BJ (cell line): ENCODE data around the gene UQCRC1. TPM values are rescaled to one million over a fixed set of nuclear protein-coding genes. Genes with fewer than 3 reads are reported as not detected.

Source experiments
- CTCF ChIA-PET: fragments of 350-600 bp; formaldehyde crosslinking; extraction: SDS; loops from one replicate; lab custom pipeline; 2021; ENCODE audit warnings: antibody characterized with exemption, inconsistent platforms; lab: Yijun Ruan, JAX
- POLR2A ChIA-PET: fragments of 300-600 bp; sonication (Branson Sonifier 250); formaldehyde crosslinking; extraction: SDS; loops from one replicate; lab custom pipeline; 2021; ENCODE audit warnings: antibody characterized with exemption; lab: Charles Lee
- DNase-seq: peaks from one replicate; pipeline ENCODE4 v3.0.0-alpha.2; 2011; ENCODE audit warnings: low read depth
- H3K27me3 ChIP-seq: 2 replicates; pipeline ENCODE4 v1.6.0; 2011; ENCODE audit warnings: low read length; ENCODE audit not compliant: control insufficient read depth, insufficient read depth
- H3K36me3 ChIP-seq: 2 replicates; pipeline ENCODE4 v1.5.1; 2011; ENCODE audit warnings: low read length; ENCODE audit not compliant: control insufficient read depth, insufficient read depth
- H3K4me3 ChIP-seq: 2 replicates; pipeline ENCODE4 v1.5.1; 2011; ENCODE audit warnings: low read depth, mild to moderate bottlenecking, control low read depth, low read length
- polyA plus RNA-seq: library from polyadenylated mRNA; depleted of rRNA; stranded (reverse); fragments of >200 nt; gene quantifications from 2 replicates; pipeline ENCODE4 v1.2.3, GENCODE V29; 2011
- TF ChIP-seq, protein P1 (sequence below): IDR thresholded peaks from 2 replicates; pipeline ENCODE4 v1.5.1; 2011; ENCODE audit warnings: low read depth, mild to moderate bottlenecking, control low read depth, inconsistent platforms, low read length, moderate library complexity; ENCODE audit not compliant: insufficient read depth

Gene UQCRC1
- polyA plus RNA-seq, 1 experiment = 662 TPM

DNA sequence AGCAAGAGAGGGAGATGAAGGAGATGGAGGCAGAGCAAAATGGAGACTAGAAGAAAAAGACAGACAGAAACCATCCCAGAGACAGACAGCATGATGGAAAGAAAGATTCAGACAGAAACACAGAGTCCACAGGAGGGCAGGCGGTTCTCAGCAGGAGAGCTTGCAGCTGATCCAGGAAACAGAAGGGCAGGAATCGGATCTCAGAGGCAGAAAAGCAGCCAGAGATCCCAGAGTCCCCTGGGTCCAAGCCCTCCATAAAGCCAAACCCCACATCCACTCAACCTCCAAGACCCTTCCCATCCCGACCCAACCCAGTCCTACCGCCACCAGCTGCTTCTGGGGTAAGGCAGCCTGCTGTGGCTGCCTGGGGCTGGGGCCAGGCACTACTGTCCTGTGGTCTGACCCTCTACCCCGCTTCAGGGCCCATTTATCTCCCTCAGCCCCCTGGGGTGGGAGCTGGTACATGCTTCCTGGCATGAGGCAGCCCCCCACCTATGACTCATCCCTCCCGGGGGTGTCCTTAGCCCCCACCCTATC lies 46.0 kb downstream of the UQCRC1 start, which contains the start of gene UCN2:
UCN2 (minus strand) TSS at position 400 of the 537 bp plus-strand sequence. CDS start 657 bp downstream, outside the sequence.
- H3K4me3 ChIP-seq = no peak within 1 kb of the TSS
- TF ChIP-seq, protein P1, sequence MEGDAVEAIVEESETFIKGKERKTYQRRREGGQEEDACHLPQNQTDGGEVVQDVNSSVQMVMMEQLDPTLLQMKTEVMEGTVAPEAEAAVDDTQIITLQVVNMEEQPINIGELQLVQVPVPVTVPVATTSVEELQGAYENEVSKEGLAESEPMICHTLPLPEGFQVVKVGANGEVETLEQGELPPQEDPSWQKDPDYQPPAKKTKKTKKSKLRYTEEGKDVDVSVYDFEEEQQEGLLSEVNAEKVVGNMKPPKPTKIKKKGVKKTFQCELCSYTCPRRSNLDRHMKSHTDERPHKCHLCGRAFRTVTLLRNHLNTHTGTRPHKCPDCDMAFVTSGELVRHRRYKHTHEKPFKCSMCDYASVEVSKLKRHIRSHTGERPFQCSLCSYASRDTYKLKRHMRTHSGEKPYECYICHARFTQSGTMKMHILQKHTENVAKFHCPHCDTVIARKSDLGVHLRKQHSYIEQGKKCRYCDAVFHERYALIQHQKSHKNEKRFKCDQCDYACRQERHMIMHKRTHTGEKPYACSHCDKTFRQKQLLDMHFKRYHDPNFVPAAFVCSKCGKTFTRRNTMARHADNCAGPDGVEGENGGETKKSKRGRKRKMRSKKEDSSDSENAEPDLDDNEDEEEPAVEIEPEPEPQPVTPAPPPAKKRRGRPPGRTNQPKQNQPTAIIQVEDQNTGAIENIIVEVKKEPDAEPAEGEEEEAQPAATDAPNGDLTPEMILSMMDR = no peak
- peaks cover 12% of the 10 kb centered on the region for H3K36me3 ChIP-seq
- no peaks in the 10 kb centered on the region for H3K27me3 ChIP-seq
- POLR2A ChIA-PET = no interaction called here
- no peak for DNase-seq
- CTCF ChIA-PET = interaction anchor here (1.0 kb wide), 2 partner anchors 72 to 100 kb away, joined by 3 to 5 read pairs; partner anchors contain the start of gene SLC26A6

DNA sequence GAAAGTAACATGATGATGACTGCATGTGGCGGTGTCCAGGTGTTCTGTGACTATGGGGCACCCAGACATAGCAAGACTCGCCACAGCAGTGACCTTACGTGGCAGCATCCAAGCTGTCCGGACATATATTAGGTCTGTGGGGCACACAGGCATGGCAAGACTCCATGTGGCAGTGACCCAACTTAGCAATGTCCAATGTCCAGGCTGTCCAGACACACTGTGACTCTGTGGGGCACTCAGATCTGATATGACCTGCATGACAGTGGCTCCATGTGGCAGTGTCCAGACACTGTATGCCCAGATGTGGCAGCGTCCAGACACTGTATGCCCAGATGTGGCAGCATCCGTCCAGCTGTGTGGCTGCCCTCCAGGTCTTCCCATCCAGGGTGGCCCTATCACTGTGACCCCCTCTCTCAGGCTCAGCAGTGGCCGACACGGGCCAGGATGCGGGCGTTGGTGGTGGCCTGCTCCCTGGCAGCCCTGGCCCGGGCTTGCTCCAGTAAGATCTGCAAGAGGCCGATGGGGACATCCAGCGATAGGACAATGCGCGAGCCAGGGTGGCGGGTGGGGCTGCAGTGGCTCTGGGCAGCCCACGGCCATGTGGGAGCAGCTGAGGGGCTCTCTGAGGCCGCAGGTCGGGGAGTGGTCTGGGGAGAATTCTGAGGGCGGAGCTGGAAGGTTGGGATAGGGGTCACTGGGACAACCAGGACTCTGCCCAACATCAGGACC lies 46.9 kb downstream of the UQCRC1 start:
- Histone ChIP-seq H3K4me3 (no peak overlapping the region), H3K36me3 (peaks cover 10% of the 10 kb centered on the region), H3K27me3 (no peaks in the 10 kb centered on the region)
- DNase-seq = no peak
- ChIA-PET POLR2A (no interaction called here), CTCF (interaction anchor here (1.0 to 3.4 kb wide), 3 partner anchors 13 to 101 kb away, joined by 3 to 21 read pairs (median 6); partner anchors contain the start of genes CELSR3 and SLC26A6)
- TF ChIP-seq, protein P1 = no peak

DNA sequence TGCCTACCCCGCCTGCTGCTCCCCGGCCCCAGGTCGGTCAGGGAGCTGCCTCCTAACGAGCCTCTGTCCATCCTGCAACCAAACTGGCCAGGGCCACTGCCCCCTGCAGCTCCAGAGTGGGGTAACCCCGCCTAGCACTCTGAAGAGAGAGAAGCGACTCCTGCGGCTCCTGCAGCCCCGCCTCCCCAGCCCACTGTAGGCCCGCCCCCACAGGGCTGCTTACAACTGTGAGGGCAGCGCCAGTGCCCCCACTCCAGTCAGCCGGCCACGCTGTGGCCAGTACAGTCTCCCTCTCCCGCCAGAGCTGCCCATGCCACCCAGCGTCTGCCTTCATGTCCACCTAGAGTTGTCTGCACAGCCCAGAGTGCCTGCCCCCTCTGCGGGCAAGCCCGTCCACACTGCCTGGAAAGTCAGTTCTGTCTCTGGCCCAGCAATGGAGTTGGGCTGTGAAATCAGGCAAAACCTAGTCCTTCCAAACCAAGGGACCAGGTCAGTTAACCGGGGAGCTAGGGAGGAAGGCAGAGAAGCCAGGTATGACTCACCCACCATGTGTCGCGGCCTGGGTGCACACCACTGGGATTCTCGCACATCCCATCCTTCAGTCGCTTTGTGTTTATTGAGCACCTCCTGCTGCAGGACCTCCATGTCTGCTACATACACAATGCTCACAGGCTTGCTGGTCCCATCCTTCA lies 48.3 kb downstream of the UQCRC1 start:
- Histone ChIP-seq H3K36me3 (peaks cover 10% of the 10 kb centered on the region), H3K4me3 (peak overlapping the region; percentile 23; the same call in 1 of the 2 replicates), H3K27me3 (no peaks in the 10 kb centered on the region)
- no peak for DNase-seq
- CTCF ChIA-PET = interaction anchor here (1.0 to 4.3 kb wide), 9 partner anchors 10 to 123 kb away, joined by 3 to 43 read pairs (median 6); partner anchors contain the start of genes CELSR3, COL7A1 and SLC26A6
- TF ChIP-seq, protein P1 = peak; percentile 59
- POLR2A ChIA-PET = interaction anchor here (0.6 kb wide), 1 partner anchor 1566 kb away, joined by 7 read pairs; no protein-coding TSS in a partner anchor

DNA sequence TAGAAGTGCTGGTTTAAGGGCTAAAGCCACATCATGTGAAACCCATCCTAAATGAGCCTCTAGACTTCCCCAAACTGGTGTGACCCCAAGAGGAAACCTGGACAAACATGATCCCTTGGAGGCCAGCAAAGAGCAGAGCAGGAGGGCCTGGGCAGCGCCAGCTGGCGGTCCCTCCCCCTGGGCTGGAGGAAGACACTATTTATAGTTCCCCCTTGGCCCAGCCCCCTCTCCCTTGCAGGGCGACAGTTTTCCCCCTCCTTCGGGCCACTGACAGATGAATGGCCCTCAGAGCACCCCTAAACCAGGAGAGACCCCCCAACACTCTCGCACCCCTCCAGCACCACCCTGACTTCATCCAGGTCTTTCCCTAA lies 48.8 kb downstream of the UQCRC1 start:
- Histone ChIP-seq H3K36me3 (peaks cover 10% of the 10 kb centered on the region), H3K27me3 (no peaks in the 10 kb centered on the region), H3K4me3 (peak overlapping the region; percentile 23; the same call in 1 of the 2 replicates)
- CTCF ChIA-PET = interaction anchor here (1.0 to 4.3 kb wide), 10 partner anchors 11 to 123 kb away, joined by 3 to 43 read pairs (median 6); partner anchors contain the start of genes CELSR3, COL7A1 and SLC26A6
- no peak for DNase-seq
- POLR2A ChIA-PET = interaction anchor here (0.6 kb wide), 1 partner anchor 1566 kb away, joined by 7 read pairs; no protein-coding TSS in a partner anchor
- TF ChIP-seq, protein P1 = no peak
